HG02943 (cell line): ENCODE data around the gene SRGAP3.

Experiments used
- ATAC-seq: cut with Tn5 transposase; IDR thresholded peaks from one replicate; pipeline ENCODE4 v1.9.1; 2021; ENCODE audit warnings: mild to moderate bottlenecking, low read depth, moderate library complexity; ENCODE audit not compliant: unreplicated experiment

SRGAP3 gene

GRCh38 chr3:9068051-9068450 is 181.4 kb downstream of the SRGAP3 start:
- no peak for ATAC-seq

- ATAC-seq: no peak
Observed at GRCh38 chr3:9067352-9067975, 182.0 kb downstream of the SRGAP3 start.

- ATAC-seq: no peak
Observed at GRCh38 chr3:9066775-9067174, 182.7 kb downstream of the SRGAP3 start.

GRCh38 chr3:9066141-9066540 is 183.3 kb downstream of the SRGAP3 start:
- no peak for ATAC-seq

- ATAC-seq: no peak
Observed at GRCh38 chr3:9064850-9065249, 184.6 kb downstream of the SRGAP3 start.

GRCh38 chr3:9064251-9064650 is 185.2 kb downstream of the SRGAP3 start:
- no peak for ATAC-seq

GRCh38 chr3:9062570-9062969 is 186.9 kb downstream of the SRGAP3 start:
- ATAC-seq: no peak

GRCh38 chr3:9061634-9062033 is 187.8 kb downstream of the SRGAP3 start:
- ATAC-seq: no peak

- ATAC-seq: no peak
Observed at GRCh38 chr3:9059489-9060400, 189.7 kb downstream of the SRGAP3 start.

GRCh38 chr3:9056581-9056980 is 192.9 kb downstream of the SRGAP3 start:
- ATAC-seq: no peak

- ATAC-seq: no peak
Observed at GRCh38 chr3:9047452-9048346, 201.7 kb downstream of the SRGAP3 start.

GRCh38 chr3:9045371-9045770 is 204.1 kb downstream of the SRGAP3 start:
- ATAC-seq: no peak

- ATAC-seq: no peak
Observed at GRCh38 chr3:9043063-9043462, 206.4 kb downstream of the SRGAP3 start.

GRCh38 chr3:9041626-9042025 is 207.8 kb downstream of the SRGAP3 start:
- no peak for ATAC-seq

- no peak for ATAC-seq
Observed at GRCh38 chr3:9040996-9041395, 208.4 kb downstream of the SRGAP3 start.

- no peak for ATAC-seq
Observed at GRCh38 chr3:9037144-9037711, 212.2 kb downstream of the SRGAP3 start.

GRCh38 chr3:9036404-9037131 is 212.9 kb downstream of the SRGAP3 start:
- ATAC-seq: no peak

GRCh38 chr3:9035961-9036360 is 213.5 kb downstream of the SRGAP3 start:
- no peak for ATAC-seq

- no peak for ATAC-seq
Observed at GRCh38 chr3:9035473-9035872, 214.0 kb downstream of the SRGAP3 start.

GRCh38 chr3:9033867-9034266 is 215.6 kb downstream of the SRGAP3 start:
- ATAC-seq: no peak
